H9 (cell line): ENCODE results near the gene AXIN1. TPM values are rescaled to one million over a fixed set of nuclear protein-coding genes. Genes with fewer than 3 reads are reported as not detected.
"Not testable (repeated sequence)": the region's sequence is repeated elsewhere in the genome, so short reads cannot be mapped to it uniquely, and the experiment has no call there.

ENCODE experiments used
- DNase-seq: peaks from one replicate; pipeline ENCODE4 v3.0.0-alpha.2; 2017
- H2AFZ ChIP-seq: one replicate; pipeline ENCODE4 v1.6.1; 2013; ENCODE audit warnings: mild to moderate bottlenecking, low read length, control low read depth, moderate library complexity
- H2AK5ac ChIP-seq: 2 replicates; pipeline ENCODE4 v1.6.1; 2013; ENCODE audit warnings: low read length, control low read depth, mixed read lengths; ENCODE audit not compliant: insufficient read length
- H2BK120ac ChIP-seq: one replicate; pipeline ENCODE4 v1.6.1; 2013; ENCODE audit warnings: low read depth, mild to moderate bottlenecking, low read length, control low read depth, inconsistent platforms; ENCODE audit not compliant: poor library complexity, severe bottlenecking
- H2BK12ac ChIP-seq: 2 replicates; pipeline ENCODE4 v1.6.1; 2013; ENCODE audit warnings: low read length, control low read depth, mixed read lengths, low read depth; ENCODE audit not compliant: insufficient read length
- H2BK15ac ChIP-seq: 2 replicates; pipeline ENCODE4 v1.6.1; 2013; ENCODE audit warnings: low read depth, low read length, control low read depth
- H2BK20ac ChIP-seq: one replicate; pipeline ENCODE4 v1.6.1; 2013; ENCODE audit warnings: low read depth, mild to moderate bottlenecking, low read length, control low read depth, inconsistent platforms; ENCODE audit not compliant: poor library complexity, severe bottlenecking
- H2BK5ac ChIP-seq: 2 replicates; pipeline ENCODE4 v1.6.1; 2013; ENCODE audit warnings: low read length, control low read depth, mixed read lengths; ENCODE audit not compliant: insufficient read length
- H3K14ac ChIP-seq: 2 replicates; pipeline ENCODE4 v1.6.1; 2013; ENCODE audit warnings: low read length, control low read depth; ENCODE audit not compliant: insufficient read depth
- H3K18ac ChIP-seq: 2 replicates; pipeline ENCODE4 v1.6.1; 2013; ENCODE audit warnings: low read depth, mild to moderate bottlenecking, mixed read lengths, low read length, control low read depth; ENCODE audit not compliant: insufficient read length
- H3K23ac ChIP-seq: 2 replicates; pipeline ENCODE4 v1.6.1; 2013; ENCODE audit warnings: low read length, control low read depth, mixed read lengths, low read depth; ENCODE audit not compliant: insufficient read length
- H3K23me2 ChIP-seq: 2 replicates; pipeline ENCODE4 v1.6.1; 2013; ENCODE audit warnings: low read depth, mild to moderate bottlenecking, mixed read lengths, low read length, control low read depth; ENCODE audit not compliant: insufficient read length, poor library complexity, severe bottlenecking
- H3K27ac ChIP-seq: 2 replicates; pipeline ENCODE4 v1.5.1; 2013; ENCODE audit warnings: low read length, control low read depth, mixed read lengths, low read depth; ENCODE audit not compliant: insufficient read length
- H3K27me3 ChIP-seq: 2 replicates; pipeline ENCODE4 v1.6.1; 2013; ENCODE audit warnings: low read length, control low read depth, inconsistent platforms; ENCODE audit not compliant: insufficient read depth
- H3K4ac ChIP-seq: 2 replicates; pipeline ENCODE4 v1.6.1; 2013; ENCODE audit warnings: low read depth, mild to moderate bottlenecking, control low read depth, inconsistent platforms, low read length, moderate library complexity
- H3K4me1 ChIP-seq: 2 replicates; pipeline ENCODE4 v1.6.1; 2013; ENCODE audit warnings: low read length, control low read depth, inconsistent platforms; ENCODE audit not compliant: insufficient read depth
- H3K4me2 ChIP-seq: 2 replicates; pipeline ENCODE4 v1.6.1; 2013; ENCODE audit warnings: low read length, control low read depth, mixed read lengths; ENCODE audit not compliant: insufficient read length, insufficient read depth
- H3K56ac ChIP-seq: 2 replicates; pipeline ENCODE4 v1.6.1; 2013; ENCODE audit warnings: low read depth, mild to moderate bottlenecking, mixed read lengths, low read length, control low read depth; ENCODE audit not compliant: insufficient read length
- H3K79me1 ChIP-seq: 2 replicates; pipeline ENCODE4 v1.6.1; 2013; ENCODE audit warnings: low read depth, mild to moderate bottlenecking, moderate library complexity, low read length, control low read depth, inconsistent platforms; ENCODE audit not compliant: insufficient read depth, poor library complexity, severe bottlenecking
- H3K79me2 ChIP-seq: 2 replicates; pipeline ENCODE4 v1.6.1; 2013; ENCODE audit warnings: low read length, control low read depth, inconsistent platforms; ENCODE audit not compliant: insufficient read depth
- H3K9ac ChIP-seq: 2 replicates; pipeline ENCODE4 v1.6.1; 2013; ENCODE audit warnings: low read length, control low read depth, mixed read lengths; ENCODE audit not compliant: insufficient read length; ENCODE audit errors: extremely low read depth
- H3K9me3 ChIP-seq: one replicate; pipeline ENCODE4 v1.6.1; 2013; ENCODE audit warnings: low read depth, low read length, inconsistent platforms; ENCODE audit not compliant: control insufficient read depth
- H3T11ph ChIP-seq: one replicate; pipeline ENCODE4 v1.6.1; 2013; ENCODE audit warnings: mild to moderate bottlenecking, low read length, control low read depth, inconsistent platforms
- H4K20me1 ChIP-seq: one replicate; pipeline ENCODE4 v1.6.1; 2013; ENCODE audit not compliant: control insufficient read depth, insufficient read length, insufficient read depth
- H4K5ac ChIP-seq: 2 replicates; pipeline ENCODE4 v1.6.1; 2013; ENCODE audit warnings: low read depth, mild to moderate bottlenecking, mixed read lengths, low read length, control low read depth; ENCODE audit not compliant: insufficient read length
- H4K8ac ChIP-seq: replicated peaks from 2 replicates; pipeline ENCODE4 v1.6.1; 2013; ENCODE audit warnings: low read length, control low read depth, mixed read lengths, low read depth; ENCODE audit not compliant: insufficient read length
- H4K91ac ChIP-seq: 2 replicates; pipeline ENCODE4 v1.6.1; 2013; ENCODE audit warnings: low read depth, mild to moderate bottlenecking, moderate library complexity, mixed read lengths, low read length, control low read depth; ENCODE audit not compliant: insufficient read length
- H3K27ac Mint-ChIP-seq, 3 experiments: 2 replicates in 2 of 3; 3 replicates in 1 of 3; pipeline ENCODE4 v1.8.0; 2020 to 2021; ENCODE audit warnings: mixed read lengths in 3 of 3, mild to moderate bottlenecking in 1 of 3, moderate library complexity in 1 of 3
- H3K27me3 Mint-ChIP-seq: 2 replicates; pipeline ENCODE4 v1.8.0; 2021; ENCODE audit warnings: low read depth, mild to moderate bottlenecking, moderate library complexity, mixed read lengths
- H3K36me3 Mint-ChIP-seq, 3 experiments: 2 replicates in 2 of 3; 3 replicates in 1 of 3; pipeline ENCODE4 v1.8.0; 2020 to 2021; ENCODE audit warnings: low read depth in 3 of 3, mixed read lengths in 3 of 3; ENCODE audit not compliant: insufficient read depth in 1 of 3
- H3K4me1 Mint-ChIP-seq, 2 experiments: 2 replicates each; pipeline ENCODE4 v1.8.0; 2020; ENCODE audit warnings: mixed read lengths in 2 of 2
- H3K4me3 Mint-ChIP-seq, 2 experiments: 2 replicates in 1 of 2; 3 replicates in 1 of 2; pipeline ENCODE4 v1.8.0; 2020 to 2021; ENCODE audit warnings: mild to moderate bottlenecking in 2 of 2, mixed read lengths in 2 of 2, moderate library complexity in 1 of 2
- H3K9me3 Mint-ChIP-seq, 2 experiments: 2 replicates in 1 of 2; 3 replicates in 1 of 2; pipeline ENCODE4 v1.8.0; 2020; ENCODE audit warnings: mild to moderate bottlenecking in 2 of 2, mixed read lengths in 2 of 2, moderate library complexity in 1 of 2
- WGBS: extraction: QIAGEN DNeasy Blood & Tissue Kit; methylation state at CpG from one replicate; pipeline ENCODE4 v1.1.7; 2013; ENCODE audit warnings: missing lambda C conversion rate, low lambda C conversion rate, mixed read lengths; ENCODE audit not compliant: insufficient read length; ENCODE audit errors: extremely low coverage; 5-methylcytosine and 5-hydroxymethylcytosine counted together
- total RNA-seq: library from RNA; stranded (reverse); gene quantifications from 2 replicates; pipeline ENCODE4 v1.2.1, GENCODE V29; 2021
- TF ChIP-seq, protein P1 (sequence below): fragments of 200-600 bp; sonication (generic); conservative IDR thresholded peaks from 3 replicates; pipeline ENCODE4 v1.8.0; 2021; ENCODE audit warnings: antibody characterized with exemption, mild to moderate bottlenecking

The AXIN1 gene
- total RNA-seq, 1 experiment from 2014 or later, result 50.9 TPM

GRCh38 chr16:342455-343213 lies 9.9 kb downstream of the AXIN1 start:
- Histone ChIP-seq H3K9ac (no peak overlapping the region), H3K14ac (no peak overlapping the region; the same call in 1 of the 2 replicates), H3K79me1 (peaks cover 3% of the 10 kb centered on the region), H2BK5ac (no peak overlapping the region), H2BK15ac (no peak overlapping the region), H4K8ac (no peak overlapping the region), H4K20me1 (no peaks in the 10 kb centered on the region), H3K23ac (no peak overlapping the region), H3K4me1 (no peaks in the 10 kb centered on the region; the same call in 1 of the 2 replicates), H2BK120ac (no peak overlapping the region), H3K56ac (no peak overlapping the region), H3K27ac (no peak overlapping the region), H4K5ac (no peak overlapping the region), H3K23me2 (no peaks in the 10 kb centered on the region), H4K91ac (no peak overlapping the region), H3K79me2 (peaks cover 42% of the 10 kb centered on the region; the same call in 1 of the 2 replicates), H3K27me3 (no peaks in the 10 kb centered on the region), H2AFZ (no peak overlapping the region), H3K4me2 (no peak overlapping the region), H2BK12ac (no peak overlapping the region), H3T11ph (no peak overlapping the region), H3K9me3 (no peaks in the 10 kb centered on the region), H2AK5ac (no peak overlapping the region), H3K18ac (no peak overlapping the region), H3K4ac (no peak overlapping the region), H2BK20ac (no peak overlapping the region)
- H3K27ac Mint-ChIP-seq, result peak overlapping the region in 2 of 3 experiments; percentile 73 to 83; a peak in 3 of 7 replicates
- H3K27me3 Mint-ChIP-seq, result no peaks in the 10 kb centered on the region
- H3K36me3 Mint-ChIP-seq, result peaks cover 43 to 62% (median 43%) of the 10 kb centered on the region in 3 experiments
- H3K9me3 Mint-ChIP-seq, result no peaks in the 10 kb centered on the region
- no peak for DNase-seq
- H3K4me1 Mint-ChIP-seq, result peaks cover 13 to 15% of the 10 kb centered on the region in 2 experiments
- TF ChIP-seq, protein P1, sequence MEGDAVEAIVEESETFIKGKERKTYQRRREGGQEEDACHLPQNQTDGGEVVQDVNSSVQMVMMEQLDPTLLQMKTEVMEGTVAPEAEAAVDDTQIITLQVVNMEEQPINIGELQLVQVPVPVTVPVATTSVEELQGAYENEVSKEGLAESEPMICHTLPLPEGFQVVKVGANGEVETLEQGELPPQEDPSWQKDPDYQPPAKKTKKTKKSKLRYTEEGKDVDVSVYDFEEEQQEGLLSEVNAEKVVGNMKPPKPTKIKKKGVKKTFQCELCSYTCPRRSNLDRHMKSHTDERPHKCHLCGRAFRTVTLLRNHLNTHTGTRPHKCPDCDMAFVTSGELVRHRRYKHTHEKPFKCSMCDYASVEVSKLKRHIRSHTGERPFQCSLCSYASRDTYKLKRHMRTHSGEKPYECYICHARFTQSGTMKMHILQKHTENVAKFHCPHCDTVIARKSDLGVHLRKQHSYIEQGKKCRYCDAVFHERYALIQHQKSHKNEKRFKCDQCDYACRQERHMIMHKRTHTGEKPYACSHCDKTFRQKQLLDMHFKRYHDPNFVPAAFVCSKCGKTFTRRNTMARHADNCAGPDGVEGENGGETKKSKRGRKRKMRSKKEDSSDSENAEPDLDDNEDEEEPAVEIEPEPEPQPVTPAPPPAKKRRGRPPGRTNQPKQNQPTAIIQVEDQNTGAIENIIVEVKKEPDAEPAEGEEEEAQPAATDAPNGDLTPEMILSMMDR, result no peak
- no CpG with 5 or more reads among the region's 18 CpGs for WGBS
- no peak overlapping the region for H3K4me3 Mint-ChIP-seq

DNA sequence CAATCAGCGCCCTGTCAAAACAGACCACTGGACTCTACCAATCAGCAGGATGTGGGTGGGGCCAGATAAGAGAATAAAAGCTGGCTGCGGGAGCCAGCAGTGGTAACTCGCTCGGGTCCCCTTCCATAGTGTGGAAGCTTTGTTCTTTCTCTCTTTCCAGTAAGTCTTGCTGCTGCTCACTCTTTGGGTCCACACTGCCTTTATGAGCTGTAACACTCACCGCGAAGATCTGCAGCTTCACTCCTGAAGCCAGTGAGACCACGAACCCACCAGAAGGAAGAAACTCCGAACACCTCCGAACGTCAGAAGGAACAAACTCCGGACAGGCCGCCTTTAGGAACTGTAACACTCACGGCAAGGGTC lies 10.6 kb downstream of the AXIN1 start:
- H3K27me3 Mint-ChIP-seq, H4K8ac ChIP-seq, H2BK15ac ChIP-seq, H2BK20ac ChIP-seq, H3K4ac ChIP-seq, H2BK120ac ChIP-seq, H3K27ac ChIP-seq, DNase-seq, H2BK12ac ChIP-seq, H2AFZ ChIP-seq, H3K14ac ChIP-seq, H3K56ac ChIP-seq, H3K18ac ChIP-seq, H3K79me1 ChIP-seq, H4K91ac ChIP-seq, H3K27me3 ChIP-seq, H3T11ph ChIP-seq, H4K20me1 ChIP-seq, H4K5ac ChIP-seq, H2BK5ac ChIP-seq, H2AK5ac ChIP-seq, H3K9me3 ChIP-seq, H3K23me2 ChIP-seq, H3K9me3 Mint-ChIP-seq, H3K9ac ChIP-seq, H3K4me1 ChIP-seq, H3K4me2 ChIP-seq, H3K23ac ChIP-seq: not testable (repeated sequence)
- WGBS, result no CpG with 5 or more reads among the region's 13 CpGs
- peaks cover 45% of the 10 kb centered on the region; the same call in 1 of the 2 replicates for H3K79me2 ChIP-seq
- peaks cover 38 to 56% (median 43%) of the 10 kb centered on the region in 3 experiments for H3K36me3 Mint-ChIP-seq
- peak overlapping the region; percentile 71 to 83 (median 75); a peak in 5 of 7 replicates for H3K27ac Mint-ChIP-seq
- peaks cover 12 to 13% of the 10 kb centered on the region in 2 experiments for H3K4me1 Mint-ChIP-seq
- H3K4me3 Mint-ChIP-seq, result peak overlapping the region in 1 of 2 experiments; percentile 4; a peak in 1 of 5 replicates
